ENCODE measurements around the gene CTNNA3. TPM values are rescaled to one million over a fixed set of nuclear protein-coding genes. Genes with fewer than 3 reads are reported as not detected.

The CTNNA3 gene
- total RNA-seq, 1 experiment from 2014 or later = not detected

GRCh38 chr10:66550351-66550750 is 1145.6 kb downstream of the CTNNA3 start:
- Mint-ChIP-seq H3K4me3 (ENCODE audit: low read depth, unreplicated experiment) (no peak overlapping the region), H3K27ac (ENCODE audit: unreplicated experiment) (no peak overlapping the region), H3K9me3 (ENCODE audit: low read depth, unreplicated experiment) (peaks cover 3% of the 10 kb centered on the region), H3K36me3 (ENCODE audit: insufficient read depth, unreplicated experiment) (no peaks in the 10 kb centered on the region), H3K4me1 (ENCODE audit: low read depth, unreplicated experiment) (no peaks in the 10 kb centered on the region), H3K27me3 (ENCODE audit: unreplicated experiment) (no peaks in the 10 kb centered on the region)
- no peak for DNase-seq
- BruUV-seq (replicated peaks) = no TSS peak
- TF ChIP-seq CTCF (IDR thresholded peaks at IDR 0.05; ENCODE audit: unreplicated experiment) = no peak
- intact Hi-C loops (cut with micrococcal nuclease; ENCODE audit: unreplicated experiment) = no loop called here
- CTCF ChIA-PET = no interaction called here

DNA sequence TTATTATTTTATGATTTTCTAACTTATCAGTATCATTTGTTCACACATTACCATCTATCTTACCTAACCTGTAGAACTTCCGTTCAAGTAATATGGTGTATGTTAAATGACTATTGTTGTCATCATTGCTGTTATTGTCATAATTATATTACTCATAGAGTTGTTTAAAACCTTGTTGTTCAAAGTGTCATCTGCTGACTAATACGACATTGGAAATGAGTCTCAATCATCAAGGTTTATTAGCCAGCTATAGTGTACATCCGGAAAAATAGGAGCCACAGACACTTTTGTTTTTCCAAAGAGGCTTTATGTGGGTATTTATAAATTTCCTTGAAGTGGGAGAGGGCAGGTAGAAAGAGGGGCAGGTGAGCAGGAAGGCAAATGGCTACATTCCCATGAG is 1157.1 kb downstream of the CTNNA3 start:
- BruUV-seq (replicated peaks) = no TSS peak

GRCh38 chr10:66538371-66538770 is 1157.6 kb downstream of the CTNNA3 start:
- no peaks in the 10 kb centered on the region for H3K27me3 Mint-ChIP-seq (ENCODE audit: unreplicated experiment)
- intact Hi-C loops (cut with micrococcal nuclease; ENCODE audit: unreplicated experiment) = no loop called here

More for the DNA sequence above, 1157.1 kb downstream of the CTNNA3 start:
- intact Hi-C loops (cut with micrococcal nuclease; ENCODE audit: unreplicated experiment) = no loop called here
- peaks cover 3% of the 10 kb centered on the region for H3K9me3 Mint-ChIP-seq (ENCODE audit: low read depth, unreplicated experiment)
- CTCF ChIA-PET = no interaction called here
- no peaks in the 10 kb centered on the region for H3K4me1 Mint-ChIP-seq (ENCODE audit: low read depth, unreplicated experiment)
- H3K27me3 Mint-ChIP-seq (ENCODE audit: unreplicated experiment) = no peaks in the 10 kb centered on the region
- no peak for DNase-seq
- H3K4me3 Mint-ChIP-seq (ENCODE audit: low read depth, unreplicated experiment) = no peak overlapping the region
- no peak for TF ChIP-seq CTCF (IDR thresholded peaks at IDR 0.05; ENCODE audit: unreplicated experiment)
- H3K27ac Mint-ChIP-seq (ENCODE audit: unreplicated experiment) = no peak overlapping the region
- no peaks in the 10 kb centered on the region for H3K36me3 Mint-ChIP-seq (ENCODE audit: insufficient read depth, unreplicated experiment)

DNA sequence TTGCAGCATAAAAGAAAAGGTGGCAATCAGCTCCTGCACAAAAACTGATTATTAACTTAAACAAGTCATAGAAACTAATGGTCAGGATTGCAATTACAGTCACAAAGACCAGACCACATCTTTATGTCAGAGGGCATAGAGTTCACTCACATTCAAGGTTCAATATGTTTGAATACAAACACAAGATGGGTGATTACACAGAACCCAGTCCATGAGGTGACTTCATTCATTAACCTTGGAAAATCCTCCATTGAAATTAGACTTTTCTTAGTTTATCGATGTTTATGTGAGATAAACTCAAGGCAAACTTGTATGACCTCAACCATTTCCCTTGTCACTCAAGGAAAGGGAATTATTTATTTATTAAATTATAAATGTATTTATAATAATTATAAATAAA is 1158.8 kb downstream of the CTNNA3 start:
- no peaks in the 10 kb centered on the region for H3K4me1 Mint-ChIP-seq (ENCODE audit: low read depth, unreplicated experiment)
- CTCF ChIA-PET = no interaction called here
- no peak overlapping the region for H3K27ac Mint-ChIP-seq (ENCODE audit: unreplicated experiment)
- no peak for DNase-seq
- peaks cover 6% of the 10 kb centered on the region for H3K9me3 Mint-ChIP-seq (ENCODE audit: low read depth, unreplicated experiment)
- intact Hi-C loops (cut with micrococcal nuclease; ENCODE audit: unreplicated experiment) = no loop called here
- BruUV-seq (replicated peaks) = no TSS peak
- TF ChIP-seq CTCF (IDR thresholded peaks at IDR 0.05; ENCODE audit: unreplicated experiment) = no peak
- no peak overlapping the region for H3K4me3 Mint-ChIP-seq (ENCODE audit: low read depth, unreplicated experiment)
- no peaks in the 10 kb centered on the region for H3K36me3 Mint-ChIP-seq (ENCODE audit: insufficient read depth, unreplicated experiment)
- no peaks in the 10 kb centered on the region for H3K27me3 Mint-ChIP-seq (ENCODE audit: unreplicated experiment)

More at GRCh38 chr10:66538371-66538770, 1157.6 kb downstream of the CTNNA3 start:
- peaks cover 3% of the 10 kb centered on the region for H3K9me3 Mint-ChIP-seq (ENCODE audit: low read depth, unreplicated experiment)
- H3K4me3 Mint-ChIP-seq (ENCODE audit: low read depth, unreplicated experiment) = no peak overlapping the region
- H3K36me3 Mint-ChIP-seq (ENCODE audit: insufficient read depth, unreplicated experiment) = no peaks in the 10 kb centered on the region
- CTCF ChIA-PET = no interaction called here
- TF ChIP-seq CTCF (IDR thresholded peaks at IDR 0.05; ENCODE audit: unreplicated experiment) = no peak
- H3K4me1 Mint-ChIP-seq (ENCODE audit: low read depth, unreplicated experiment) = no peaks in the 10 kb centered on the region
- BruUV-seq (replicated peaks) = no TSS peak
- DNase-seq = no peak
- H3K27ac Mint-ChIP-seq (ENCODE audit: unreplicated experiment) = no peak overlapping the region
